K562 (cell line): ENCODE results near the gene FOXO3. TPM values are rescaled to one million over a fixed set of nuclear protein-coding genes. Genes with fewer than 3 reads are reported as not detected.

Experiments used
- ATAC-seq: fragments of 200-7000 bp; cut with Tn5 transposase; 3 replicates; pipeline ENCODE4 v1.9.1; 2020; ENCODE audit warnings: moderate library complexity
- BruUV-seq: library from RNA; stranded (reverse); fragments of 400-500 nt; replicated peaks from 2 replicates; lab custom pipeline; 2021; lab: Mats Ljungman, UMichigan
- CTCF ChIA-PET: fragments of 300-600 bp; formaldehyde crosslinking; extraction: SDS; loops from one replicate; lab custom pipeline; 2021; ENCODE audit warnings: low intra/inter-chr PET ratio; lab: Yijun Ruan, JAX
- POLR2A ChIA-PET: fragments of 300-600, 350-650 bp; sonication (Branson Sonifier 250); formaldehyde crosslinking; extraction: SDS; loops from one replicate; lab custom pipeline; 2021; ENCODE audit warnings: antibody characterized with exemption, inconsistent platforms; lab: Yijun Ruan, JAX
- DNase-seq, 4 experiments: peaks; one replicate each; pipeline versions ENCODE4 v3.0.0 to v3.0.0-alpha.2; 2011 to 2018; ENCODE audit warnings: low spot score in 3 of 4, mixed read lengths in 3 of 4; ENCODE audit errors: extremely low read depth in 1 of 4
- FAIRE-seq: peaks from 2 replicates; lab custom pipeline; 2011; peaks lifted over from hg19 to GRCh38; lab: Jason Lieb, UNC
- H2AFZ ChIP-seq: 2 replicates; pipeline ENCODE4 v1.6.0; 2011; ENCODE audit warnings: low read depth, low read length, control low read depth, inconsistent platforms
- H3K27ac ChIP-seq: fragments of 200-600 bp; 3 replicates; pipeline ENCODE4 v1.8.0; 2011; ENCODE audit warnings: low read depth, mild to moderate bottlenecking, control low read depth, inconsistent platforms, low read length, moderate library complexity, mixed read lengths; ENCODE audit errors: extremely low read depth
- H3K27me3 ChIP-seq, 2 experiments: fragments of 300-600 bp in 1 of 2; 2 replicates in 1 of 2; 3 replicates in 1 of 2; pipeline versions ENCODE4 v1.6.0 to v1.8.0; 2011; ENCODE audit warnings: inconsistent platforms in 2 of 2, low read length in 2 of 2, mild to moderate bottlenecking in 1 of 2, mixed read lengths in 1 of 2, moderate library complexity in 1 of 2; ENCODE audit not compliant: control insufficient read depth in 2 of 2, insufficient read depth in 2 of 2
- H3K36me3 ChIP-seq: fragments of 300-600 bp; 3 replicates; pipeline ENCODE4 v1.8.0; 2011; ENCODE audit warnings: mild to moderate bottlenecking, low read length, inconsistent platforms; ENCODE audit not compliant: control insufficient read depth, insufficient read depth
- H3K4me1 ChIP-seq, 2 experiments: fragments of 200-600 bp in 1 of 2; replicated peaks in 1 of 2; 2 replicates in 1 of 2; 3 replicates in 1 of 2; pipeline versions ENCODE4 v1.5.1 to v1.8.0; 2011; ENCODE audit warnings: inconsistent platforms in 2 of 2, low read length in 2 of 2, mild to moderate bottlenecking in 1 of 2, mixed read lengths in 1 of 2, moderate library complexity in 1 of 2; ENCODE audit not compliant: control insufficient read depth in 2 of 2, insufficient read depth in 2 of 2
- H3K4me2 ChIP-seq: 2 replicates; pipeline ENCODE4 v1.6.1; 2011; ENCODE audit warnings: low read length, control low read depth, inconsistent platforms, mixed read lengths; ENCODE audit not compliant: insufficient read depth
- H3K4me3 ChIP-seq: fragments of 200-600 bp; sonication (generic), shearing (Covaris generic); 2 replicates; pipeline ENCODE4 v1.5.1; 2016; ENCODE audit warnings: control low read depth, inconsistent platforms
- H3K79me2 ChIP-seq: fragments of 200-600 bp; 3 replicates; pipeline ENCODE4 v1.8.0; 2011; ENCODE audit warnings: low read length, inconsistent platforms; ENCODE audit not compliant: control insufficient read depth, insufficient read depth
- H3K9ac ChIP-seq, 2 experiments: 2 replicates each; pipeline versions ENCODE4 v1.6.0 to v1.6.1; 2011; ENCODE audit warnings: low read depth in 2 of 2, low read length in 2 of 2, control low read depth in 1 of 2, inconsistent platforms in 1 of 2, mild to moderate bottlenecking in 1 of 2, mixed read lengths in 1 of 2; ENCODE audit not compliant: insufficient read depth in 1 of 2
- H3K9me1 ChIP-seq: one replicate; pipeline ENCODE4 v1.6.0; 2011; ENCODE audit warnings: inconsistent platforms, mild to moderate bottlenecking, low read length, moderate library complexity; ENCODE audit not compliant: control insufficient read depth, insufficient read depth
- H3K9me3 ChIP-seq: replicated peaks from 2 replicates; pipeline ENCODE4 v1.5.1; 2011; ENCODE audit warnings: low read depth, low read length, inconsistent platforms; ENCODE audit not compliant: control insufficient read depth, insufficient read depth
- H4K20me1 ChIP-seq: replicated peaks from 2 replicates; pipeline ENCODE4 v1.6.1; 2011; ENCODE audit warnings: low read length, inconsistent platforms, mixed read lengths; ENCODE audit not compliant: control insufficient read depth, insufficient read depth
- ELK3 ChIP-seq: fragments of 450-650 bp; formaldehyde crosslinking; IDR thresholded peaks from 2 replicates; pipeline ENCODE4 v1.4.0; 2020; ENCODE audit warnings: mild to moderate bottlenecking
- FOSL1 ChIP-seq: fragments of 200-800 bp; sonication (Bioruptor generic); conservative IDR thresholded peaks from 2 replicates; pipeline ENCODE4 v1.6.1; 2016; ENCODE audit warnings: missing genetic modification characterization, missing compliant biosample characterization
- TFE3 ChIP-seq: fragments of 450-650 bp; formaldehyde crosslinking; IDR thresholded peaks from 2 replicates; pipeline ENCODE4 v1.4.0; 2020; ENCODE audit warnings: mild to moderate bottlenecking, mixed read lengths
- WGBS: fragments of 100-300 bp; shearing (Covaris generic); methylation state at CpG from one replicate; pipeline ENCODE4 v1.1.6; 2016; ENCODE audit warnings: low coverage, mixed read lengths; ENCODE audit not compliant: insufficient coverage; ENCODE audit errors: missing lambda C conversion rate; 5-methylcytosine and 5-hydroxymethylcytosine counted together
- in situ Hi-C: fragments of 300-500 bp; cut with MboI; formaldehyde crosslinking; loops from 4 replicates; pipeline ENCODE4 v1.15.0; 2018; ENCODE audit warnings: inconsistent platforms, mixed read lengths
- intact Hi-C: fragments of 100-400 bp; cut with micrococcal nuclease; formaldehyde crosslinking; loops from 2 replicates; pipeline ENCODE4 v1.14.2; 2022
- polyA plus RNA-seq, 8 experiments: library from polyadenylated mRNA; depleted of rRNA in 4 of 8; stranded (reverse) in 5 of 8; unstranded in 3 of 8; fragments of >200 nt; fragmentation: Nextera tagmentation in 2 of 8; fragmentation: Illumina TruSeq in 1 of 8; extraction: Ambion mirVana in 2 of 8; extraction: Trizol in 1 of 8; gene quantifications; 2 replicates each; pipeline versions ENCODE4 v1.2.1 to v1.2.3, GENCODE V29; 2011 to 2014; ENCODE audit warnings: inconsistent platforms in 1 of 8, missing spikeins in 1 of 8
- total RNA-seq, 7 experiments: library from RNA; depleted of rRNA in 6 of 7; stranded (reverse); fragments of >200 nt in 6 of 7; fragmentation: Illumina TruSeq in 2 of 7; extraction: Trizol in 2 of 7; gene quantifications; 2 replicates each; pipeline versions ENCODE4 v1.2.1 to v1.2.3, GENCODE V29; 2011 to 2021; ENCODE audit warnings: low replicate concordance in 1 of 7

The FOXO3 gene
- total and polyA plus RNA-seq, 9 of the 15 experiments (the other 6 are each of a cell fraction or from before 2014, with no cell fraction given), result 3.0 to 14.6 (median 6.0) TPM

GRCh38 chr6:108673602-108674001 is 112.9 kb downstream of the FOXO3 start:
- Histone ChIP-seq H3K4me3 (no peak overlapping the region), H3K79me2 (no peaks in the 10 kb centered on the region), H3K9ac (no peak overlapping the region), H3K9me1 (peaks cover 6% of the 10 kb centered on the region), H4K20me1 (peaks cover 24% of the 10 kb centered on the region; the same call in 1 of the 2 replicates), H3K4me2 (no peak overlapping the region), H2AFZ (no peak overlapping the region), H3K9me3 (no peaks in the 10 kb centered on the region), H3K36me3 (no peaks in the 10 kb centered on the region), H3K4me1 (no peaks in the 10 kb centered on the region; a peak in 3 of 5 replicates), H3K27me3 (no peaks in the 10 kb centered on the region), H3K27ac (no peak overlapping the region)
- DNase-seq (no peak), FAIRE-seq (no peak), ATAC-seq (peak; percentile 32; the same call in 1 of the 3 replicates)
- in situ Hi-C loops, result no loop called here
- ChIA-PET CTCF (no interaction called here), POLR2A (no interaction called here)
- TF ChIP-seq ELK3 (CRISPR knock-in tag), result no peak
- TF ChIP-seq FOSL1 (tag), result 0 out of 2 replicates have a peak, but pooled peaks have one; percentile 26
- TF ChIP-seq TFE3 (CRISPR knock-in tag), result no peak
- intact Hi-C loops, result no loop called here
- no TSS peak for BruUV-seq
- 25% methylated on average over 2 of the region's 2 CpGs for WGBS
